ENCODE data around the gene PHOSPHO2. TPM values are rescaled to one million over a fixed set of nuclear protein-coding genes. Genes with fewer than 3 reads are reported as not detected.

PHOSPHO2 gene
- polyA plus RNA-seq, 3 donors = 10.9 to 20.1 (median 19.1) TPM

Other genes starting within 250 kb of the PHOSPHO2 start
- 10 to 100 TPM in 2 of 3 donors, 1 to 10 TPM in 1; 6.1 to 16.9 (median 16.8) TPM for gene BBS5, start 215.0 kb upstream of the PHOSPHO2 start, polyA plus RNA-seq (ENCODE audit: insufficient read length in 3 of 3)
- 1 to 10 TPM; 1.6 to 3.2 (median 2.3) TPM for gene KLHL41, start 184.8 kb upstream of the PHOSPHO2 start, polyA plus RNA-seq (ENCODE audit: insufficient read length in 3 of 3)
- 10 to 100 TPM; 29.3 to 41.6 (median 41.2) TPM for gene FASTKD1, start 120.6 kb upstream of the PHOSPHO2 start, polyA plus RNA-seq (ENCODE audit: insufficient read length in 3 of 3)
- gene PPIG, start 110.1 kb upstream of the PHOSPHO2 start, polyA plus RNA-seq (ENCODE audit: insufficient read length in 3 of 3) = 10 to 100 TPM; 85.5 to 96.3 (median 93.3) TPM
- gene CFAP210, start 64 bp upstream of the PHOSPHO2 start, polyA plus RNA-seq (ENCODE audit: insufficient read length in 3 of 3) = 1 to 10 TPM; 2.6 to 3.9 (median 3.3) TPM
- gene KLHL23, start 39.4 kb downstream of the PHOSPHO2 start, polyA plus RNA-seq (ENCODE audit: insufficient read length in 3 of 3) = 10 to 100 TPM; 32.1 to 43.3 (median 36.8) TPM
- gene SSB, start 104.4 kb downstream of the PHOSPHO2 start, polyA plus RNA-seq (ENCODE audit: insufficient read length in 3 of 3) = 100 to 1,000 TPM; 171 to 181 (median 172) TPM
- 10 to 100 TPM; 42.3 to 48.0 (median 47.3) TPM for gene METTL5, start 130.4 kb downstream of the PHOSPHO2 start, polyA plus RNA-seq (ENCODE audit: insufficient read length in 3 of 3)
- gene UBR3, start 133.0 kb downstream of the PHOSPHO2 start, polyA plus RNA-seq (ENCODE audit: insufficient read length in 3 of 3) = 10 to 100 TPM; 30.8 to 41.6 (median 35.3) TPM